WTC11 (cell line): Measurements from ENCODE around the gene GRID2. TPM values are rescaled to one million over a fixed set of nuclear protein-coding genes. Genes with fewer than 3 reads are reported as not detected.
A peak's percentile ranks its signal among the peaks of the same experiment; 100 is the strongest.

Experiments
- ATAC-seq: fragments of 200-7000 bp; cut with Tn5 transposase; 2 replicates; pipeline ENCODE4 v1.10.0; 2021; ENCODE audit warnings: mild to moderate bottlenecking, moderate library complexity
- CTCF ChIA-PET: fragments of 300-600 bp; sonication (Branson Sonifier 250); formaldehyde crosslinking; loops from one replicate; lab custom pipeline; 2021; ENCODE audit warnings: antibody characterized with exemption; lab: Charles Lee
- POLR2A ChIA-PET: fragments of 350-600 bp; sonication (Branson Sonifier 250); formaldehyde crosslinking; loops from one replicate; lab custom pipeline; 2021; ENCODE audit warnings: antibody characterized with exemption; lab: Charles Lee
- DNase-seq: peaks from one replicate; pipeline ENCODE4 v3.0.0; 2021; ENCODE audit warnings: low spot score
- H3K27ac Mint-ChIP-seq: 2 replicates; pipeline ENCODE4 v1.8.0; 2021; ENCODE audit warnings: mixed read lengths
- H3K27me3 Mint-ChIP-seq: 2 replicates; pipeline ENCODE4 v1.8.0; 2021; ENCODE audit warnings: low read depth, mild to moderate bottlenecking, moderate library complexity, mixed read lengths
- H3K36me3 Mint-ChIP-seq: 2 replicates; pipeline ENCODE4 v1.8.0; 2021; ENCODE audit warnings: mixed read lengths
- H3K4me1 Mint-ChIP-seq: 2 replicates; pipeline ENCODE4 v1.8.0; 2022; ENCODE audit warnings: mixed read lengths
- H3K4me3 Mint-ChIP-seq: 2 replicates; pipeline ENCODE4 v1.8.0; 2021; ENCODE audit warnings: mild to moderate bottlenecking, moderate library complexity, mixed read lengths
- H3K9me3 Mint-ChIP-seq: 2 replicates; pipeline ENCODE4 v1.8.0; 2021; ENCODE audit warnings: mixed read lengths
- ATF1 ChIP-seq: sonication (generic); formaldehyde crosslinking; IDR thresholded peaks from 2 replicates; pipeline ENCODE4 v1.8.1; 2023; ENCODE audit warnings: mild to moderate bottlenecking, moderate library complexity, missing genetic modification reagents
- NFATC4 ChIP-seq: fragments of 250-450 bp; sonication (Bioruptor Pico); IDR thresholded peaks from 2 replicates; pipeline ENCODE4 v1.9.0; 2021; ENCODE audit warnings: mild to moderate bottlenecking
- SMAD3 ChIP-seq: sonication (generic); formaldehyde crosslinking; IDR thresholded peaks from 2 replicates; pipeline ENCODE4 v1.8.0; 2022; ENCODE audit warnings: missing genetic modification reagents, mild to moderate bottlenecking, borderline replicate concordance
- ZBTB21 ChIP-seq: sonication (generic); formaldehyde crosslinking; IDR thresholded peaks from 2 replicates; pipeline ENCODE4 v1.8.1; 2023; ENCODE audit warnings: mild to moderate bottlenecking, missing genetic modification reagents, borderline replicate concordance
- ZNF121 ChIP-seq: sonication (generic); formaldehyde crosslinking; IDR thresholded peaks from 2 replicates; pipeline ENCODE4 v1.8.0; 2023; ENCODE audit warnings: missing genetic modification reagents
- ZNF219 ChIP-seq: sonication (generic); formaldehyde crosslinking; IDR thresholded peaks from 2 replicates; pipeline ENCODE4 v1.8.0; 2023; ENCODE audit warnings: missing genetic modification reagents, mild to moderate bottlenecking, borderline replicate concordance
- ZNF232 ChIP-seq: sonication (generic); formaldehyde crosslinking; IDR thresholded peaks from 2 replicates; pipeline ENCODE4 v1.8.0; 2022; ENCODE audit warnings: mild to moderate bottlenecking, missing genetic modification reagents
- ZNF416 ChIP-seq: fragments of 250-450 bp; sonication (Bioruptor Pico); IDR thresholded peaks from 2 replicates; pipeline ENCODE4 v1.9.0; 2021; ENCODE audit warnings: mild to moderate bottlenecking, inconsistent platforms
- ZNF671 ChIP-seq: fragments of 250-450 bp; sonication (Bioruptor Pico); IDR thresholded peaks from 2 replicates; pipeline ENCODE4 v1.8.0; 2021; ENCODE audit warnings: mild to moderate bottlenecking
- total RNA-seq: library from RNA; stranded (reverse); gene quantifications from 3 replicates; pipeline ENCODE4 v1.2.3, GENCODE V29; 2021
- TF ChIP-seq, protein P1 (sequence below): sonication (generic); formaldehyde crosslinking; IDR thresholded peaks from 2 replicates; pipeline ENCODE4 v1.8.0; 2022; ENCODE audit warnings: mild to moderate bottlenecking, missing genetic modification reagents
- TF ChIP-seq, protein P2 (sequence below): fragments of 250-450 bp; sonication (Bioruptor Pico); IDR thresholded peaks from 2 replicates; pipeline ENCODE4 v1.8.0; 2021; ENCODE audit warnings: mild to moderate bottlenecking
- TF ChIP-seq, protein P3 (sequence below): sonication (generic); formaldehyde crosslinking; IDR thresholded peaks from 2 replicates; pipeline ENCODE4 v1.8.0; 2023; ENCODE audit warnings: missing genetic modification reagents
- TF ChIP-seq, protein P4 (sequence below): fragments of 250-450 bp; sonication (Bioruptor Pico); conservative IDR thresholded peaks from 2 replicates; pipeline ENCODE4 v1.9.0; 2021; ENCODE audit warnings: mild to moderate bottlenecking
- TF ChIP-seq, protein P5 (sequence below): sonication (generic); formaldehyde crosslinking; IDR thresholded peaks from 2 replicates; pipeline ENCODE4 v1.8.0; 2022; ENCODE audit warnings: mild to moderate bottlenecking, missing genetic modification reagents
- TF ChIP-seq, protein P6 (sequence below): sonication (generic); formaldehyde crosslinking; IDR thresholded peaks from 2 replicates; pipeline ENCODE4 v1.8.1; 2023; ENCODE audit warnings: mild to moderate bottlenecking, missing genetic modification reagents, moderate library complexity

Gene GRID2
- total RNA-seq, 1 experiment from 2014 or later, result 26.8 TPM

DNA sequence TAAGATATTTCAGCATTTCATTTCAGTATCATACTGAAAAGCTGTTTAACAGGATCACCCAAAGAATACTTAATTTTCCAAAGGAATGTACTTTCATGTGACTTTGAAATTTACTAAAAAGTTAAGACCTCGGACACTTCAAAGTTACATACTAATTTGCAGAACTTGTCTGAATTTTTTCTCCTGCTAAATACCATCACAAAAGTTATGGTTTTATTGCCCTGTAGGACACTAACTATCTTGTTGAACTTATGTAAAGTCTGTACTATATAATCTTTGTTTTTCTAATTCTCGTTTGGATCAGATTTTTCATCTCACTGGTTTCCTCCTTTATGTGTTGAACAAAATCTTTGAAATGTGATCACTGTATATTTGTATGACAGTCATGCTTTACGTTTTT, 37.2 kb upstream of the GRID2 start:
- no peak for ATAC-seq
- Mint-ChIP-seq H3K4me3 (peak overlapping the region; percentile 51), H3K36me3 (peaks cover 51% of the 10 kb centered on the region), H3K27me3 (no peaks in the 10 kb centered on the region), H3K9me3 (peaks cover 3% of the 10 kb centered on the region; the same call in 1 of the 2 replicates), H3K27ac (peak overlapping the region; percentile 87), H3K4me1 (peaks cover 54% of the 10 kb centered on the region)
- CTCF ChIA-PET, result no interaction called here
- DNase-seq, result no peak
- POLR2A ChIA-PET, result no interaction called here
- TF ChIP-seq ZNF416 (CRISPR knock-in tag), result peak; percentile 52; the same call in 1 of the 2 replicates
- TF ChIP-seq, protein P1, sequence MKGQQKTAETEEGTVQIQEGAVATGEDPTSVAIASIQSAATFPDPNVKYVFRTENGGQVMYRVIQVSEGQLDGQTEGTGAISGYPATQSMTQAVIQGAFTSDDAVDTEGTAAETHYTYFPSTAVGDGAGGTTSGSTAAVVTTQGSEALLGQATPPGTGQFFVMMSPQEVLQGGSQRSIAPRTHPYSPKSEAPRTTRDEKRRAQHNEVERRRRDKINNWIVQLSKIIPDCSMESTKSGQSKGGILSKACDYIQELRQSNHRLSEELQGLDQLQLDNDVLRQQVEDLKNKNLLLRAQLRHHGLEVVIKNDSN (CRISPR knock-in tag), result no peak
- no peak for TF ChIP-seq ZNF121 (CRISPR knock-in tag)
- TF ChIP-seq ZNF232 (CRISPR knock-in tag), result no peak
- TF ChIP-seq, protein P2, sequence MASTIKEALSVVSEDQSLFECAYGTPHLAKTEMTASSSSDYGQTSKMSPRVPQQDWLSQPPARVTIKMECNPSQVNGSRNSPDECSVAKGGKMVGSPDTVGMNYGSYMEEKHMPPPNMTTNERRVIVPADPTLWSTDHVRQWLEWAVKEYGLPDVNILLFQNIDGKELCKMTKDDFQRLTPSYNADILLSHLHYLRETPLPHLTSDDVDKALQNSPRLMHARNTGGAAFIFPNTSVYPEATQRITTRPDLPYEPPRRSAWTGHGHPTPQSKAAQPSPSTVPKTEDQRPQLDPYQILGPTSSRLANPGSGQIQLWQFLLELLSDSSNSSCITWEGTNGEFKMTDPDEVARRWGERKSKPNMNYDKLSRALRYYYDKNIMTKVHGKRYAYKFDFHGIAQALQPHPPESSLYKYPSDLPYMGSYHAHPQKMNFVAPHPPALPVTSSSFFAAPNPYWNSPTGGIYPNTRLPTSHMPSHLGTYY (CRISPR knock-in tag), result 0 out of 2 replicates have a peak, but pooled peaks have one; percentile 6
- TF ChIP-seq NFATC4 (CRISPR knock-in tag), result 0 out of 2 replicates have a peak, but pooled peaks have one; percentile 14
- TF ChIP-seq SMAD3 (CRISPR knock-in tag), result no peak
- TF ChIP-seq, protein P3, sequence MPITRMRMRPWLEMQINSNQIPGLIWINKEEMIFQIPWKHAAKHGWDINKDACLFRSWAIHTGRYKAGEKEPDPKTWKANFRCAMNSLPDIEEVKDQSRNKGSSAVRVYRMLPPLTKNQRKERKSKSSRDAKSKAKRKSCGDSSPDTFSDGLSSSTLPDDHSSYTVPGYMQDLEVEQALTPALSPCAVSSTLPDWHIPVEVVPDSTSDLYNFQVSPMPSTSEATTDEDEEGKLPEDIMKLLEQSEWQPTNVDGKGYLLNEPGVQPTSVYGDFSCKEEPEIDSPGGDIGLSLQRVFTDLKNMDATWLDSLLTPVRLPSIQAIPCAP (CRISPR knock-in tag), result no peak
- TF ChIP-seq ATF1, result no peak
- TF ChIP-seq, protein P4, sequence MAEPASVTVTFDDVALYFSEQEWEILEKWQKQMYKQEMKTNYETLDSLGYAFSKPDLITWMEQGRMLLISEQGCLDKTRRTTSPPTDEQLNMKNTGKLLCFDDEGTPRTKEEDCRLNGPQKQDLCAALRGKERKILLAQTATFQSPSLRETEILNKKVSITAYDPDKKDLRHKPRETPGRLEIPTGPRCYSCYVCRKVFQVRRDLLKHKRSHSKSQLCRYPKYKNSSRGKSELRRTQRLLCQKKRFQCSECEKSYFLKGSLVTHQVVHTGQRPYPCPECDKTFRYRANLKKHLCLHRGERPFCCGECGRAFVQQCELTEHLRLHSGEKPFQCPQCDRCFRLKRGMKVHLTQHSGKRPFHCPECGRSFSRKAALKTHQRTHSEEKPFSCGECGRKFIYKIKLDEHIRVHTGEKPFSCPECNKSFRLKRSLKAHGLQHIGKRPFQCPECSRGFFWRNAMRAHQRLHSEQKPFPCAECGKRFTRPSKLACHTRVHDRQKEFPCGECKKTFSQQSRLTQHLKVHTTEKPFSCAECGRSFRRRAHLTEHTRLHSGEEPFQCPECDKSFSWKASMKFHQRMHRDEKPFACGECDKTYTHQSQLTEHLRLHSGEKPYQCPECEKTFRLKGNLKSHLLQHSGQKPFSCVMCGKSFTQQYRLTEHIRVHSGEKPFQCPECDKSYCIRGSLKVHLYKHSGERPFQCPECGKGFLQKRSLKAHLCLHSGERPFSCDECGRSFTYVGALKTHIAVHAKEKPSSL, result peak; percentile 74
- TF ChIP-seq, protein P5, sequence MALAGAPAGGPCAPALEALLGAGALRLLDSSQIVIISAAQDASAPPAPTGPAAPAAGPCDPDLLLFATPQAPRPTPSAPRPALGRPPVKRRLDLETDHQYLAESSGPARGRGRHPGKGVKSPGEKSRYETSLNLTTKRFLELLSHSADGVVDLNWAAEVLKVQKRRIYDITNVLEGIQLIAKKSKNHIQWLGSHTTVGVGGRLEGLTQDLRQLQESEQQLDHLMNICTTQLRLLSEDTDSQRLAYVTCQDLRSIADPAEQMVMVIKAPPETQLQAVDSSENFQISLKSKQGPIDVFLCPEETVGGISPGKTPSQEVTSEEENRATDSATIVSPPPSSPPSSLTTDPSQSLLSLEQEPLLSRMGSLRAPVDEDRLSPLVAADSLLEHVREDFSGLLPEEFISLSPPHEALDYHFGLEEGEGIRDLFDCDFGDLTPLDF (CRISPR knock-in tag), result no peak
- TF ChIP-seq, protein P6, sequence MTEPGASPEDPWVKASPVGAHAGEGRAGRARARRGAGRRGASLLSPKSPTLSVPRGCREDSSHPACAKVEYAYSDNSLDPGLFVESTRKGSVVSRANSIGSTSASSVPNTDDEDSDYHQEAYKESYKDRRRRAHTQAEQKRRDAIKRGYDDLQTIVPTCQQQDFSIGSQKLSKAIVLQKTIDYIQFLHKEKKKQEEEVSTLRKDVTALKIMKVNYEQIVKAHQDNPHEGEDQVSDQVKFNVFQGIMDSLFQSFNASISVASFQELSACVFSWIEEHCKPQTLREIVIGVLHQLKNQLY, result no peak
- no peak for TF ChIP-seq ZBTB21 (CRISPR knock-in tag)

DNA sequence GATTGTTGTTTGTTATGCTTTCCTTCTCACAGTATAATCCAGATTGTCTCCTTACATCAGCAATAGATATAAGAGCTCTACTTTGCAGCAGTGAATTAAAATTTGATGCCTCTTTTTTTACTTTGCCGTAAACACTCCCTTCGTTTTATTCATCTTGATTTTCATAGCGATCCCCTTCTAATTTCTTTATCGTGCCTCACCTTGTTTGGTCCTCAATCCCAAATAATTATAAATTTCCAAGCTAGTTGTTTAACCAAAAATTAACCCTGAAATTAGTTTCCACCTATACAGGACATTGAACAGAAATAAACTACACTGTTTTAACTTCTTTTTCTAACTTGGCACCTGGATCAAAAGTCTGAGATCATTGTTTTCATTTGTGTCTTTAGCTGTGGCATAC, 35.1 kb upstream of the GRID2 start:
- H3K9me3 Mint-ChIP-seq, result no peaks in the 10 kb centered on the region
- no peak for ATAC-seq
- no peak for DNase-seq
- H3K4me3 Mint-ChIP-seq, result no peak overlapping the region
- H3K4me1 Mint-ChIP-seq, result peaks cover 55% of the 10 kb centered on the region
- ChIA-PET CTCF (no interaction called here), POLR2A (no interaction called here)
- TF ChIP-seq ZNF671 (CRISPR knock-in tag) (peak; percentile 71; the same call in 1 of the 2 replicates), ZNF219 (CRISPR knock-in tag) (no peak), NFATC4 (CRISPR knock-in tag) (peak; percentile 12; the same call in 1 of the 2 replicates)
- TF ChIP-seq, protein P4, result peak; percentile 57; the same call in 1 of the 2 replicates
- H3K36me3 Mint-ChIP-seq, result peaks cover 30% of the 10 kb centered on the region
- H3K27ac Mint-ChIP-seq, result peak overlapping the region; percentile 93
- H3K27me3 Mint-ChIP-seq, result no peaks in the 10 kb centered on the region
